T-helper 1 cell treated with Interleukin-12 subunit alpha and Interleukin-12 subunit beta and Interleukin-4 antibody, amounts not matched to agents 30 ng/mL and 1 ng/mL, for 36 hours (primary cell): Measurements from ENCODE around the gene DUSP6. TPM values are rescaled to one million over a fixed set of nuclear protein-coding genes. Genes with fewer than 3 reads are reported as not detected.

Experiments
- intact Hi-C: fragments of 100-400 bp; cut with micrococcal nuclease; formaldehyde crosslinking; loops from one replicate; pipeline ENCODE4 v1.15.1; 2024
- total RNA-seq: library from RNA; stranded (reverse); gene quantifications from 2 replicates; pipeline ENCODE4 v1.2.3, GENCODE V29; 2022

The DUSP6 gene
- 108 and 125 TPM in 2 replicates for total RNA-seq

- intact Hi-C loops: loop anchor here (1.0 to 10.0 kb wide), 16 partner anchors 18 to 1318 kb away; partner anchors contain the start of genes CEP290, POC1B and TMTC3
Measured at GRCh38 chr12:89352492-89353187, at the start of gene DUSP6. DUSP6 (minus strand) TSS chr12:89352501; CDS start chr12:89352039, 462 bp downstream.

GRCh38 chr12:89401433-89402058, 49.2 kb upstream of the DUSP6 start:
- intact Hi-C loops: no loop called here

DNA sequence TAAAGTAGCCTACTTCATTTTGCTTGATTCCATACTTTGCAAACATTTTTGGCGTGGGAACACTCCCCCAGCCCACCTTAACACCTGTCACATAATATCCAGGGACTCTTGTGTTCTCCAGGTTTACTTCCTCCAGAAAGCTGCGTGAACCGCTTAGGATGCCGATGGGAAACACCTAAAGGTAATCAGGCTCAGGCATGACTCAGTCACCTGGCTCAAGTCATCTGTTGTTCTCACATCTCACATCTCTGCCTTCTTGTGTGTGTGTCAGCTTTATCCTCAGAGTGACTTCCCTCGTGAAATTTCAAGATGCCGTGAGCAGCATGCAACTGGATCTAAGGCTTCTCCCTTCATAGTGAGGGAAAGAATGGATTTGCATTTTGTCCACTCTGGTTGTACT, 48.1 kb upstream of the DUSP6 start:
- intact Hi-C loops: no loop called here

DNA sequence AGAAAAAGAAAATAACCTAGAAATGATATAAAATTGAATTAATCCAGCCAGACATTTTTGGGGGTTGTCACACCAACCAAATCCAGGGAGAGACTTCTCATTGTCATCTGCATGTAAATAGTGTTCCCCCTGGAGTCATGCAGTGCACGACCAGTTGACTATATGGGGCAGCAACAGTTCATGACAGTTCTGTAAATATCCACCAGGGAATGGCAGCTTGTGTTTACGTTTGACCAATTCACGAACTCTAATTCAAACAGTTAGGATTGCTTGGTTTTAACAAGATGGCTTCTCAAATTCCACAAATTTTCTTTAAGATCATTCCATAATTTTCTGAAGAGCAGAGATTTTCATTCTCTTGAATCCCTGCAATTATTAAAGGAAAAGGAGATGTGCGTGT, 43.4 kb upstream of the DUSP6 start:
- intact Hi-C loops: no loop called here

DNA sequence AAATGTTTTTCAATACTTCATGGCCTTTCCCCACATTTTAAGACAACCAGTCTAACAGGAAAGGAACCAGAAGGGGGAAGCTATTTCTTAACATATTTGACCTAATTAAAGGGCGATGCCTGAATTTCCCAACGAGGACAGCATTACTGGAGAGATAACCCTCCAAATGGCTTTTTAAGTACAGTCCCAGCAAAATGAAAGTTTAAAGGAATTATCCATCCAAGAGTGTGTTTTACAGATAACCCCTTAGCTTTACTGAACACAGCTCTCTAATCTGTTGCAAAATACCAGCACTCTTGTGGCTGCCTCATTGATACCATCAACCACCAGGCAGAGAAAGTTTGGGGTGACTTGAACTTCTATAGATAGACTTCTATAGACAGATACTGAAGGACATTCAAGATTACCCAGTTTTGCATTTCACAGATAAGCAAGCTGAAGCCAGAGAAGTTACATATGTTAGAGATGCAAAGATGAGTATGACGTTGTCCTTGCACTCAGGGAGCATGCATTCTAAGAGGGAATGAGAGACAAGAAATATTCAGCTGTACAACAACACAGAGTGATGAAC, 41.3 kb upstream of the DUSP6 start:
- intact Hi-C loops: no loop called here

DNA sequence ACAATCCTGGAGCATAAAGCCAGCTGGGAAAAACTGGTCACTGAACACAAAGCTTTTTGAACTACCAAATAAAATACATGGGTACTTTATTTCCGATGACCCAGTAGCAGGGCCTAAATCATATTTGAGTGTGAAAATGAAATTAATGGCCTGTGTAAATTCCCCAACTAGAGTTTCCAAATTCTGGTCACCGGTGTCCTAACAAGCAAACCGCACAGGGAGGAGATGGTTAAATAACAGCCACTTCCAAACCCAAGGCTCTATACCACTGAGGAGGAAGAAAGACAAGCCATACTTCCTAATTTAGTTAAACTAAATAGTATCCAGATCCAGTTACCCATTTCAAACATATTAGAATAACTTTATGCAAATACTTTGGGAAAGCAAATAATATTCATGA, 40.1 kb upstream of the DUSP6 start:
- intact Hi-C loops: no loop called here

DNA sequence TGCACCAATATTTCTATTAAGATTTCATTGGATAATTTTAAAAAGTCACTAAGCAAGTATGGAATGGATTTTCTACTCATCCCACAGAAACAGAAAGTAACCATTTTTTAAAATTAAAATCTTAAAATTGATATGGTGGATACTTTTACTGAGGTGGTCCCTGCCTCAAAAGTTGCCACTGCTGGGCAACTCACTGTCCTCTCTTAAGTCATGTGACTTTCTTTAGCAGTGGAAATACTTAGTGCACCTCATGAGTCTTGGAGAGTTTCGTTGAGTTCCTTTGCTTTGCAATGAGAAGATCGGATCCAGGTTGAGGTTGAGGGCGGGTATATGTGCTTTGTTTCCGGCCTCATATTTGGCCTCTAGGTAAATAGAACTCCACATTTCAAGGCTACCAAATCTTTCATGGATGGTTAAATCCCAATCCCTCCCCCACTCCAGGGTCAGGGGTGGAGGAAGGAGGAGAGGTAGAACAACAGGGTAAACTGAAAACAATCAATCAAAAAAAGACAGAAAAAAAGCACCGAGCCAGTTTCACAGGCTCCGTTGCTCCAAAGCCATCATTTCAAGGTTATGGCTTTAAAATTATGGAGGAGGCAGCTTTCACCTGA, 39.5 kb upstream of the DUSP6 start:
- intact Hi-C loops: loop anchor here (2.0 kb wide), 1 partner anchor 15 kb away; no protein-coding TSS in a partner anchor

DNA sequence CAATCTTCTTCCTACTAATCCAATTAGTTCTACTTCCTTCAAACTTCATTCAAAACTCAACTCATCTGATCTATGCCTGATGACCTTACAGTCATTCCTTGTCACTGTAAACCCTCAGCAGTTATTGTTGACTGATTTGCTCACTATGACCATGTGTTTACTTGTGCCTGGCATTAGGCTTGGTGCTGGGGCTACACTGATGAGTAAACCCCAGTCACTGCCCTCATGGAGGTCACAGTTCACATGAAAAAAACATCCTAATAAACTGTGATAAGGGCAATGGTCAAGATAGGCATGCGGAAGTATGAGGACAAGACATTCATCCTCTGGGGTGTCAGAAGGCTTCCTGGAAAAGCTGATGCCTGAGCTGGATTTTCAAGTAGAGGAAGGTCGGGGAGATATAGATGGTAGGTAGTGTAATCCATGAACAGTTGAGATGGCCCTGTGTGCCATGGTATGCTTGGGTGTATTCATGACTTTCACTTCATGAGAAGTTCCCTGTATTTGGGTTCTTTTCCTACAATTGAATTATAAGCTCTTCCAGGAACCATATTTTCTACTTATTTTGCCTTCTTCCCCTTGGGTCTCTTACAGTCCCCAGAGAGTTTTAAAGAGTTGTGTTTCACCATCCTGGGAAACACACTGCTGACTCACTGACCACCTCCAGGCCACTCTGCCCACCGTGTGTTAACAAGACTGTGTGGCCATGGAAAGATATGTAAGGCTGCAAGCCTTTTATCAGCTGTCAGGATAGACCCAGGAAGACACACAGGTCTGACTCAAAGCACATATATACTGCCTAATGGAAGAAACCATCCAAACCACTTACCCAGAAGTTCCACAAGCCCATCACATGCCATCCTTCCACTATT, 38.7 kb upstream of the DUSP6 start:
- intact Hi-C loops: loop anchor here (2.0 kb wide), 1 partner anchor 14 kb away; no protein-coding TSS in a partner anchor

DNA sequence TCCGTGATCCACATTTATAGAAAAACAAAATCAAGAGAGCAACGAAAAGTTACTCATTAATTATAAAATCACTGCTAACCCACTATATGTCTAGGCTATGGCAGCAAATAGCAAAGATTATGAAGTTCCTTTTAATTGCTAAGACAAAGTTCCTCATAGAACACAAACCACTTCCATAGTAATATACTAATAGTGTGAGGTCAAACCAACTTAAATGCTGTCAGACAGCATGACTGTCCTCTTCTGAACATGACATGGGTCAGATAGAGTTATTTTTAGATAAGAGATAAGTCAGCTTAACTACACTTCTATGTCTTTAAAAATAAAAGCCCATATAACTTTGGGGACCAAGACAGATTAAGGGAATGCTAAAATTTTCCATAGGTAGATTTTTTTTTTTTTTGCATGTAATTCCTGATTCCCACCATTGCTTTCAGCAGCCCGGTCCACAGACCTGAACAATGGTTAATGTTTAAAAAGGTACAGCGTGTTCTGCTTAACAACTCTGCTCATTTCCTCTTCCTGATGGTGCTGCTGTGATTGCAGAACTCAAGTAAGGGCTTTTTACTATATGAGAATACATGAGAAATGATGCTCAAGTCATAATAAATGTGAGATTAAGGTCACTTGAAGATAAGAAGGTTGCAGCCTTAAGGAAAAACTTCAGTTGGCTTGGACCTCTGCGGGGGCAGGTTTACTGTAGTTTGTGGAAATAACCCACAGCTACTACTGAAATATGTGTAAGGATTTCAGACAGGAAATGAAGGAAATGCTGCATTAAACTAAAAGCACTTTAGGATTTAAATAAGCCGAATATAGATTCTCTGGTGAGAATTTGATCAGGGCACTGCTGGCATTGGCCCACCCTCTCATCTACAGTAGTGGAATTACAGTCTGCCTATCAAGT, 37.7 kb upstream of the DUSP6 start:
- intact Hi-C loops: loop anchor here (2.0 kb wide), 1 partner anchor 13 kb away; no protein-coding TSS in a partner anchor

DNA sequence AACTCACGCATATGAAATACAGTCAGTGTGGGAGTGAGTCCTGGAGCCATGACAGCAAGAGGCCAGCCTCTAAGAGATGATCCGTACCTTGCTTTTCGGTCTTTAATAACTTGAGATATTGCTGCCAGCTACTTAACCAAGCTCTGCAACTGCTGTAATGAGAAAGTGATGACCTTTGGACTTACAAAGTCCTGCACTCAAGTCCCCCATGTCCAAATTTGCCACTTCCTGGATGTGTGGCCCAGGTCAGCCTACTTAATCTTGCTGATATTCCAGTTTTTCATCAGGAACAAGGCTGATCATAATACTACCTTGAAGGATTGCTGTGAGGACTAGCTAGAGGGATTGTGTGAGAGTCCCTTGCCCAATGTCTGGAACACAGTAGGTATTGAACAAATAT, 33.8 kb upstream of the DUSP6 start:
- intact Hi-C loops: no loop called here

DNA sequence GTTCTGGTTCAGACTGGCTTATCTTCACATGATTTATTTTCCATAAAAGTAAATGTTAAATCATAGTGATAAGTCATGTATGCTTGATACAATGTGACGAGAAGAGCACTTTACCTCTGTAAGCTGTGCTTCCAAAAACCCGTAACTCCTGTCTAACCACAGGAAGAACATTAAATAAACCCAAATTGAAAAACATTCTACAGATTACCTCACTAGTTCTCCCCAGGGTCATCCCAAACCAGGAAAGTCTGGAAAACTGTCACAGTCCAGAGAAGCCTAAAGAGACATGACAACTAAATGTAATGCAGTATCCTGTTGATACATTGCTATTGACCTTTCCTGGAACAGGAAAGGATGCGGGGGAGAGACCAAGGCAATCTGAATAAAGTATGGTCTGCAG, 32.5 kb upstream of the DUSP6 start:
- intact Hi-C loops: no loop called here

DNA sequence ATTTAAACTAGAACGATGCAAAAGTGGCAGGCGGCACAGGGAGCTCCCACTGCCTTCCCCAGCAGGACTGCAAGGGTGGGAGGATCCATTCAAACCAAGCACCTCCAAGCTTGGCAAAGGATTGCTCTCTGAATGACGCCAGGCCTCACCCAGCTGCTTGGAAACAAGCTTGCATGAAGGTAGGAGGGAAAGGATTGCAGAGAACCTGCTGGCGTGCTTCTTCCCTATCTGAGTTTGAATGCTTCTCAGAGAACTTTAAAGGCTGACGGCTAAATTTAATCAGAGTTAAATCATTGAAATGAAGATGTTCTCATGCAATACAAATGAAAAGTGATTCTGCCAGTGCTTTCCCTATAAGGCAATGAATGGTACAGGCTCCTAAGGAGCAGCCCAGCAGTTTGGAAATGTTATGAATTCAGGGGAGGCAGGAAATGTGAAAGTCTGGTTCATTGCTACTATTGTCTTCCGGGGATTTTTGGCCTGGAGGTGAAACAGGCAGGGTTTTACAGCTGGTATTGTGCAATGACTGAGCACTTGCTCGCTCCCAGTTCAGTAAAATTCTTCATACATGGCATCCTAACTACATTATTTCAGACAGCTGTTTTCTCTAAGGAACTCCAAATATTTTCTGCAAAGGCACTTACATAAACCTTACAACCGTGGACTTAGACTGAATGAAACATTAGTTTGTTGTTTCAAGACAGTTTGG, 31.9 kb upstream of the DUSP6 start:
- intact Hi-C loops: no loop called here

DNA sequence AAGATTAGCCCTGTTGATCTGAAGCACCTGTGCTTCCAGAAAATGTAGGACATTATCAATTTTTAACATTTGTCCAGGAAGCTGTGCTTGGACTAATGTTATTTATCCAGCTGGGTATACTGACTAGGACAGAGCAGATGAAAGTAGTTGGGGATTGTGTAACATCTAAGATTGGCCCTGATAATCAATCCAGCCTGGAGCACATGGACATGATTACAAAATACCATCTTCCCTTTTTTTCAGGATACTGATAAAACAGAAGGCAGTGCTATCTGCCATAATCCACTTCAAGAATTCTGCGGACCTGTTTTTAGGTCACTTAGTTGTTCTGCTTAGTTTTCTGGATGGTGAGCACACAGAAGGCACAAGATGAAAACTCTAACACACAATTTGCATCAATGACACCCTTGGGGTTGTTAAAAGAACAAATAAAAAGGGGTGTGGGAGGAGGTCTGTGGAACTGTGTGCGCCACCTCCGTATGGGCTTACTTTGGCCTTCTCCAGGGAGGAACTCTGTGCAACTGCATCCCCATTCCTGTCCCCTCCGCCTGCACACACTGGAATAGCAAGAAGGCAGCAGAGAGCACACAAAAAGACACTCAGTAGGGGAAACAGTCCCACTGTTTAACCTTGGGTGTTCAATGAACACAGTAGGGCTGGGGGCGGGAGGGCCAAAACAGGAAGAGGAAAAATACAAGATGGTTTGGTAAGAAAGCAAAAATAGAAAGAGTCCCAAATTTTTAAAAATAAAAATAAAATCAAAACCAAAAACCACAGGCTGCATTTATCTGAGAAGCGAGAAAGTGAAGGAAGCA, 31.1 kb upstream of the DUSP6 start:
- intact Hi-C loops: no loop called here

- intact Hi-C loops: no loop called here
Measured at GRCh38 chr12:89382328-89382727, 30.0 kb upstream of the DUSP6 start.

GRCh38 chr12:89379839-89380467, 27.7 kb upstream of the DUSP6 start:
- intact Hi-C loops: no loop called here

DNA sequence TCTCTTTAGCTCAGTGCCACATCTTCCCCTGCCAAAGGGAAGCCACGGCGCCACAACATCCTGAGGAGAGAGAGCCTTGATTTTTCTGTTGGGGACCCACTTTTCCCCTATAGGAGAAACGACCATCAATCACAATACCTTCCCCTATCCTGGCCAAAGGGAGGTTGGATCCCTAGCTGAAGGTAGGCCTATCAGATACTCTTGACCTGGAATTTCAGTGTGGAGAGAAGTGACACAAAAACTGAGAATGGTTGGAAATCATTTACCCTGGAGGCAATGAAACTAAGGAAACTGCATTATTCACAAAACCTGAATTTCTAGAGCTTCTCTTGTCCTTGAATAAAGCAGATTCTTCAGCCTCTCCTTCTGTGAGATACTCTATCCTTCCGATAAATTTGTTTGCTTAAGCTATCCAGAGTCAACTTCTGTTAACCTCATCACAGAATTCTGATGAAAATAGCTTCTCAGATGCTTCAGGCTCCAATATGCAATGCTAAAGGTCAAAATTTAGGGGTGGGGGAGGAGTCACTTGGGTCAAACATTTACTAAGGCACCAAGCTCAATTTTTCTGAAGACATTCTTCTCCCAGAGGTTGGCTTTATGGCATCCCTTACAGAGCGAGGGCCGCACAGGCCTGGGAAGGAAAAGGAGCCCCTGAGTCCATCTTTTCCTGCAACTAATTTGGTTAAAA, 27.0 kb upstream of the DUSP6 start:
- intact Hi-C loops: no loop called here

- intact Hi-C loops: loop anchor here (2.0 kb wide), 1 partner anchor 14 kb away; no protein-coding TSS in a partner anchor
Measured at GRCh38 chr12:89376844-89377243, 24.5 kb upstream of the DUSP6 start.
